Hematopoietic multipotent progenitor cell treated with erythropoietin and hydrocortisone succinate and interleukin-3 and kit ligand, for 15 days (in vitro differentiated cells): ENCODE measurements around the gene INAFM2.

Experiments used
- DNase-seq: peaks from one replicate; pipeline ENCODE4 v3.0.0-alpha.2; 2015; ENCODE audit warnings: low spot score

Gene INAFM2

DNA sequence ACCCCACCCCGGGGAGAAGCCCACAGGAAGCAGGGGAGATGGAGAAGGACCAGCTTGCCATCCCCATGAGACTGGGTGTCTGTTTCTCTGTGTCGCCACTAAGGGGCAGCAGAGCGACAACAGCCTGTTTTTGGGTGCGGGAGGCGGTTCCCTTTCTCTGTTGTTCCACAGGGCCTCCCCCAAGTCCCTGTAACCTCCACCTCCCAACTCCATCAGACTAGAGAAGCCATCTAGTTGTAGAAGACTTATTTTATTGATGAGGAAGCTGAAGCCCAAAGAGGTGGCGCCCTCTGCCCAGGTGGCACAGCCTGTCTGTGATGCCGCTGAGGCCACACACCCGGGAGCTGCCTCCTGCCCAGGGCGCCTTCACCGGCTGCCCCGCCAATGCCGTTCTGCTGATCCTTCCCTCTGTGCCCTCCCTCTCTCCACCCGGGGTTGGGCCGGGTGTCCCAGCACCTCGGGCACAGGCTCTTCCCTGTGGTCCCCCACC, 21.2 kb downstream of the INAFM2 start:
- peak; percentile 71 for DNase-seq

- DNase-seq: no peak
These were observed 21.9 kb downstream of the INAFM2 start for GRCh38 chr15:40345225-40345866.

DNA sequence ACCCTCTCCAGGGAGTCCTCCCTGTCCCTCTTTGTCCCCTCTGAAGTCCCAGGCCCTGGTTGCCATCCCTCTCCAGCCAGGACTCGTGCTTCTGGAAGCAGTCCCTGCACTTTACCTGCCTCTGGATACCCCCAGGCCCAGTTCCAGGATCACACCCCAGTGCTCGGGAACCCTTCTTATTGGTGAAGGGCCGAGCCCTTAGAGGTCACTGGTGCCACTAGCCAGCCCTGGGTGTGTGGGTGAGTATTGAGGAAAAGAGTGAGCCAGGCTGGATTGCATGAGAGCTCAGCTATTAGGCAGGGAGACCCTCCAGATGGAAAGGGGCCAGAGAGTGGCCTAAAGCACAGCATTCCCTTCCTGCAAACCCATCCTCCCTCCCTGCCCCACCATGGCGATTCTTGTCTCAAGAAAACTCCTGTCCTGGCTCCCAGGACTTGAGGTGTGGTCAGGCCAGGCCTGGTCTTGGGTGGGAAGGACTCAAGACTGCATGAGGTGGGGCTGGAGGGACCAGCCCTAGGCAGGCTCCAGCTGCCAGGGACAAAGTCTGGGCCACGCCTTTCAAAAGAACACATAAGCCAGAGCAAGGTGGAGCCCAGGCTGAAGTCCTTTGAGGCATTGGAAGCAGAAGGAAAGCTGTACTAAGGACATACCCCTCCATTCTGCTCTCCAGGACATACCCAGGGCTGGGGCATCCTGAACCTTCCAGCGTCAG, 22.5 kb downstream of the INAFM2 start:
- no peak for DNase-seq

DNA sequence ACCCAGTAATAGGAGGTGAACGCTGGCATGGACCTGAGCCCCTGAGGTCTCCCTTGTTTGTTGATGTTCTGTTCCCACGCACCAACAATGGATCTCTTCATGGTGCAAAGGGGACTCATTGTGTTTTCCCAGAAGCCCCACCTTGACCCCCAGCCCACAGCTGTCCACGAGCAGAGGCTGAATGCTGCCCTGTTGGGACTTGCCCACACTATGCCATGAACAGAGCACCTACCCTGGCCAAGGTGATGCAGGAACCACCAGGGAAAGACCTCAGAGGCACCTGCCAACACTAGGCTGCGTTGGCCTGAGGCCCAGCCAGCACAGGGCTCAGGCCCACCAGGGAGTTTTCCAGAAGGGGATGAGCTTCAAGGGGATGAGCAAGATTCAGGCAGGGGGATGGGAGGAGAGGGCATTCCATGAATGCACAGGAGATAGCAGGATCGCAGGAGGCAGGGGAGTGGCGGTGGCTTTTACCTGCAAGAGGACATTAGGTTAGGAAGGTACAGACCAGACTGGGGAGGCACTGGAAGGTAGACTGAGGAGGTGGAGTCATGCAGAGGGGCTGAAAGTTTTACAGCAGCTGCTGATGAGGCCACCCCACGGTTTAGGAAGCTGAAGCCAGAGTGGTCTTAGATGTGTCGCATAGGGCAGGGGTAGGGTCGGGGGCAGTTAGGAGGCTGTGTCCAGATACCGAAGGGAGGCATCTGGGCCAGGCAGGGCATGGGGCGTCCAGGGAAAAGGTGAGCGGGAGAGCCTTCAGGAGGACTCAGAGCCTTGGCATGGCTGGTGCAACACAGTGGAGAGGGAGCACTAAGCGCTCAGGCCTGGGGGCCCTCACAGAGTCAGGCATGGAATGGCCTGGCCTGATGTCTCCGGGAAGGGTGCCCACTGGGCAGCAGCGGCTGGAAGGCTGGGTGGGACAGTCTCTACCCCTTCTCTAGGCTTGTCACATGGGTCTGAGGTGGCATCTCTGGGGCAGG, 23.4 kb downstream of the INAFM2 start:
- no peak for DNase-seq

DNA sequence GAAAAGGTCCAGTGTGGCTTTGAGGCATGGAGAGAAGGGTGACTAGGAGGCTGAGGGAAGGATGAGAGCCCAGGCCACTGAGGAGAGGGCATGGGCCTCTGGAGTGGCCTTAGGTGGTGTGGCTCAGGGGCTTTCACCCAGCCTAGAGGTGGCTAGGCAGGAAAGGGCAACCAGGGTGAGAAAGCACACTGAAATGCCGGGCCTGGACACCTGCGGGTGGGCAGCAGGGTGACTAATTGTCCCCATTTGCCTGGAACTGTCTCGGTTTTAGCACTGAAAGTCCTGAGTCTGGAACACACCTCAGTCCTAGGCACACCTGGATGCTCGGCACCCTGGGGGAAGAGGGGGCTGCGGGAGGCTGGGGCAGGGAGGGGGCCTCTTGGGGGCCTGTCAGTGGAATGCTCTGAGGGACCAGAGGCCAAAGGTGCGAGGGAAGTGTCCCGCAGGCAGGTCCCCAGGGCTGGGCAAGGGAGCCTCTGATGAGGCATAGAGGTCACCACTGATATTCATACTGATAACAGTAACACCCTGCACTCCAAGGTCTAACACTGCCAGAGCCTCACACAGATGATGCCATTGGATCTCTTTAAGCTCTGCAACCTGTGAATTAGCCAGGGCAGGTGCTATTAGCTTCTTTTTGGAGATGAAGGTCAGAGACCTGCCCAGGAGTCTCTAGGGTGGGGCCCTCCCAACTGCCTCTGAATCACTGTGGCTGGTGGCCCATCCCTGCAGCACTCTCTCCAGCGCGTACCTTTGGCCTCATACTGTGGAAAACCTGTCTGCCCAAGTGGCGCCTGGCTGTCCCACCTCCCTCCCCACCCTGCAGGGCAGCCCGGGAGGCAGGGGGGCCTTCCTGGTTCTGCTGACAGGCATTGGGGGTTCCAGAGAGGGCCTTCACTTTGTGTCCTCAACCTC, 24.3 kb downstream of the INAFM2 start:
- no peak for DNase-seq

GRCh38 chr15:40348474-40348870, 25.0 kb downstream of the INAFM2 start:
- DNase-seq: no peak

DNA sequence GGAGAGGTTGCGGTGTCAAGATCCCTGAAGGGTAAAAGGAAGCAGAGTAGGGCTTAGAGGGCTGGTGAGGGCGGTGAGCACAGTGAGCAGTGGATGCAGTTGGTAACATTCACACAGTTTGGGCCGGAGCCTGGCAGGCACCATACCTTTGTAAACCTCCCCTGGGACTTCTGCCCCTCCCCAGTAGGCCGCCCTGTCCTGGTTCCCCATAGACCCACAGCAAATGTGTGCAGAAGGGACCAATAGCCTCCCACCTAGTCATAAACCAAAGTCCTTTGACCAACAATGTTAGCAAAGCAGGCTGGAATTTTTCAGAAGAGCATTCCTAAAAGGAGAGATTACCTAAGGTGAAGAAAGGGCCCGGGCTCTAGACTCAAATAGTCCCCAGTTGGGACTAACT, 25.7 kb downstream of the INAFM2 start:
- DNase-seq: no peak

- DNase-seq: no peak
These were observed 28.9 kb downstream of the INAFM2 start for GRCh38 chr15:40352281-40352901.

GRCh38 chr15:40353697-40354096, 30.2 kb downstream of the INAFM2 start:
- no peak for DNase-seq

DNA sequence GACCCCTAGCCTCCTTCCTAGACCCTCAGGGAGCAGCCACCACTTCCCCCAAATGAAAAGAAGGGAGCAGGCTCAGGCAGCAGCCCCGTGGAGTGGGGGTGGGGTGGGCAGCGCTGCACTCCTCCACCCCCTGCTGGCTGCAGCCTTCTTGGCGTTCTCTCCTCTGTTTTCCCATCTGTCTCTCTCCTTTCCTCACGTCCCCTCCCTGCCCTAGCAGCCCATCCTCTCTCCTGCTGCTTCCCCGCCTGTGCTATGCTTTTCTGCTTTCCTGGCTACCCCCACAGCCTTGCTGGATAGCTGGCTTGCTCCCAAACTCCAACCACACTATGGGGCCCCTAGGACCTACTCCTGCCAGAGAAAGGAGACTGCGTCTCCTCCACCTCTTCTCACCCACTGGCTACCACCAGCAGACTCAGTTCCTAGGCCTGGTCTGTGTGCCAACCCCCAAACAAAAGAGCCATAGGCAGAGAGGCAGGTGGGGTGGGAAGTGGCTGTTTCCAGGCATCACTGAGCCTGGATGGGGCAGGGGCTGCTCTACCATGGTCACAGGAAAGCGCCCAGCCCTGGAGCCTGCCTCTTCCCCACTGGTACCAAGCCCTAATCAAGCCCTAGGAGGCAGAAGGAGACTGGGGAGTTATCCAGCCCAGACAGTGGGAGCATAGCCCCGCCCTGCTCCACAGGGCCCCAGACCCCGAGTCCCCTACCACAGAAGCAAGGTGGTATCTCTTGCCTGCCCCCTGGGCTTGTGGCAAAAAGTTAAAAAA, 31.1 kb downstream of the INAFM2 start:
- no peak for DNase-seq

GRCh38 chr15:40355976-40356585, 32.6 kb downstream of the INAFM2 start:
- no peak for DNase-seq

- DNase-seq: no peak
These were observed 33.8 kb downstream of the INAFM2 start for GRCh38 chr15:40357246-40357645.

- peak; percentile 91 for DNase-seq
These were observed 34.4 kb downstream of the INAFM2 start, which contains the start of gene DISP2 for GRCh38 chr15:40357723-40358470. Gene DISP2, plus strand, starts transcription at chr15:40358219. Its CDS starts 103 bp downstream, at chr15:40358322.

DNA sequence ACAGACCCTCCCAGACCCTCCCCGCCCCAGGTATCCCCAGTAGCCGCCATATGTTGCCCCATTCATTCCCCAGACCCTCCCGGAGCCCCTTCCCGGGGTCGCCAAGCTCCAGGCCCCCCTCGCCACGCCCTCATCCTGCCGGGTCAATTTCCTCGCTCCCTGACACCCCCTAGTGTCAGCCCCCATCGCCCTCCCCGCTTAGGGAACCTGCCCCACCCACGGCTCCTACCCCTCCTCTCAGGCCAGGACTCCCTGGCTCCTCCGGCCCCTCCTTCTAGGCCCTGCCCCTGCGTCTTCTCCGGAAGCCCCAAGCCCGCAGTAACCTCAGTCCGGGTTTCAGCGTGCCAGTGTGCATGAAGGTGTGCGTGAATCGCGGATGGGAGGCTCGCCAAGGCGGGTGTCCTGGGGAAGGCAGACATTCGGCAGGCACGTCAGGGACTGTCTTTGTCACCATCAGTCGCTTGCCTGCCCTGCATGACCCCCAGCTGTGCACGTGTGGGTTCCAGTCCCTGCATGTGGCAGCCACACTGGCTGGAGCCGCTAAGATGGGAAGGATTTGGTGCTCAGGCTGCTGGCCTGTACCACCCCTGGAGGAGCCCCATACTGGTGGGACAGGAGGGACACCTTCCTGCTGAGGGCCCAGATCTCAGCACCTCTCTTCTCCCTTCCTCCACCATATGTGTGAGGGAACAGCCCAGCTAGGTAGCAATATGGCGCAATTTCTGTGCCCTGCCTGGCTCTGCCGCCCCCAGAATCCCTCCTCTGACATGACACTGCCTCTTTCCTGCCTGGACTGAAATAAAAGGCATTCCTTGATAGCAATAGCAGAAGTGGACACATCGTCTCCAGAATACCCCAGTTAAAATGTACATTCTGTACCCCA, 35.2 kb downstream of the INAFM2 start:
- DNase-seq: no peak

DNA sequence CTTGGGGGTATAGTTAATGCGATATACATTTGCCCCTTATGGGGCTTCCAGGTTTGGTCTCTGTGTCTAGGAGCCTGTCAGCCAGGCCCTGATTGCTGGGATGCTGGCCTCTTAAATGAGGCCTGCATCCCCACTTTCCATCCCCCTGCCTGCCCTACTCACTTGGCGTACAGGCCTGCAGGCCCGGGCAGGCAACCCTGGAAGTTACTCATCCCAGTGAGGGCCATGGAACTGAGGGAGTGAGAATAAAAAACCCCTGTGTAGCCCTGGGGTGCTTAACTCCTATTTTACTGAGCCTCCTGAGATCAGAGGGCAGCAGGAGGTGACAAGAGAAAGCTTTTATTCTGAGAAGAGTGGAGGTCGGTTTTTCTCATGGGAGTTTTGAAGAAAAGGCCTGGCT, 36.5 kb downstream of the INAFM2 start:
- DNase-seq: no peak

- no peak for DNase-seq
These were observed 38.1 kb downstream of the INAFM2 start for GRCh38 chr15:40361640-40362039.

- no peak for DNase-seq
These were observed 40.1 kb downstream of the INAFM2 start for GRCh38 chr15:40363611-40364010.

DNA sequence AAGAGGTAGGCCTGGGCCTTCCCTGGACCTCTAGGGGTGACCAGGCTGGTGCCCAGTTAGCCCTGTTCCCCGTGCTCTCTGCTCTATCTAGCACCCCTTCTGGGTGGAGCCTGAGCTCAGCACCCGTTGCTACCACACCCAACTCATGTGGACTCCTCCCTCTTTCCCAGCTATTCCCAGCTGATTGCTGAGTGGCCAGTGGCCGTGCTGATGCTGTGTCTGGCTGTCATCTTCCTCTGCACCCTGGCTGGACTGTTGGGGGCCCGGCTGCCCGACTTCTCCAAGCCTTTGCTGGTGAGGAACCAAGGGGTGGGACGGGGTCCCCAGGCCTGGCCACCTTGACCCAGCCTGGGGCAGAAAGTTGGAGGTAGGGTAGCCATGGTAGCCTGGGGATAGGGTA, 40.8 kb downstream of the INAFM2 start:
- peak; percentile 54 for DNase-seq
